GM18526 (cell line): ENCODE data around the gene PPP2R2B.

Experiments
- POLR2A ChIP-seq: IDR thresholded peaks from 3 replicates; pipeline ENCODE4 v1.6.1; 2011; ENCODE audit not compliant: insufficient read length; ENCODE audit errors: extremely low read depth

PPP2R2B gene

DNA sequence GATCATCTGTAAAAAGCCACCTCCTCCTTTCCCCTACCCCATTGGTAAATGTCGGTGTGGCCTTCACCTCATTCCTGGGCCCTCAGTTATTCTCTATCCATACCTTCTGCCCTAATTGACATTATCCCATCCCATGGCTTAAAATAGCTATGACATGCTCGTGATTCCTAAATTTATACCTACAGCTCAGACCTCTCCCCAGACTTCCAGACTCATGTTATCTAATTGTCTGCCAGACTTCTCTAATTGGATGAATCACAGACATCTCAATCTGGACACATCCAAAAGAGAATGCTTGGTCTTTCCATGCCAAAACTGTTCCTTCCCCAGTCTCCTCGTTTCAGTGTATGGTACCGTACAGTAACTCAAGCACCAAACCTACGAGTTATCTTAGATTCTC lies 249.6 kb downstream of the PPP2R2B start:
- no peak for TF ChIP-seq POLR2A

DNA sequence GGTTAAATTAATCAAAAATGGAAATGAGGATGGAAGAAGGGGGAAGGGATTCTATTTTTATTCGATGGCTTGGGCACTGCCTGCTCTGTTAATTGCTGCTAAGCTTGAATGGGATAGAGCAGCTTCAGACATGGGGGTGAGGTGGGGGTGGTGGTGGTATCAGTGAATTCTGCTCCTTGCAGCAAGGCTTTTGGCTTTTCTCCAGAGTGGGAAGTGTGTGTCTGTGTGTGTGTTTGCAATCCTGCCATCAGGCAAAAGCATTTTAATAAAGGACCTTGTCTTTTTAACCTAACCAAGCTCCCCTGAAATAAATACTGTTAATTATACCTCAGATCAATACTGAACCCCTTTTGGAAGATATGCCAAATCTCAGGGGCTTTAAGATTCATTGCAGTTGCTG lies 251.6 kb downstream of the PPP2R2B start:
- TF ChIP-seq POLR2A: no peak

- no peak for TF ChIP-seq POLR2A
These were observed 254.4 kb downstream of the PPP2R2B start for GRCh38 chr5:146624179-146624578.

DNA sequence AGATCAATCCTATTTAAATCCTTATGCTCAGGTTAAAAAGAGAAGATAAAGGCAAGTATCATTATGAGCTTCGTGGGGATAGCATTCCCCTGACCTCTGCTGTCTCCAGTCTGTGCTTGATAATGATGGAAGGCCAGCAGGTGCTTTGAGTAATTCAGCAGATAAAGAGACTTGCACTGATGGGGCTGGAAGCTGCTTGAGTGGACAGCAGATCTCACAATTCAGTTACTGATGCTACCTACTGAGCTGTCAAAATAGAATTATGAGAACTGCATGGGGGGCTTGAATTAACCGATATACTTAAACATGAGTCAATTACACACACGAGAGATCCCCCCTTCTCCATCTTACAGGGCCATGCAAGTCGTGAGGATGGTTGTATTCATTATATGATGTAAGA lies 254.9 kb downstream of the PPP2R2B start:
- TF ChIP-seq POLR2A: no peak

- no peak for TF ChIP-seq POLR2A
These were observed 255.5 kb downstream of the PPP2R2B start for GRCh38 chr5:146623009-146623408.

DNA sequence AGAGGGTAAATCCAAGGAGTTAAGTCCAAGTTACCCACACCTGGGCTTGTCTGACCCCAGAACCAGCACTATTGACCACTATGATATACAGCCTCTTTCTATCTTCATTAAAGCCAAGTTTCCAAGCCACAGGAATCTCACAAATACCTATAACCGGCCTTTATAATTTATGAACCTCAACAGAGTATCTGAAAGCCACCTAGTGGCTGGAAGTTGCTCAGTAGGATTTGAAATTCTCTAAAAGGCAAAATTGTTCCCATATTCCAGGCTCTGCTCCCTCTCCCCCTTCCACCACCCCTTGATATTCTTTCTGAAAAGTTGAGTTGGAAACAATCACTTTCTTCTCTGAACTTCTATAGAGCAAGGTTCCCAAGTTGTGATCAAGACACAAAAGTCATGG lies 256.2 kb downstream of the PPP2R2B start:
- no peak for TF ChIP-seq POLR2A

- TF ChIP-seq POLR2A: no peak
These were observed 257.9 kb downstream of the PPP2R2B start for GRCh38 chr5:146620669-146621051.

DNA sequence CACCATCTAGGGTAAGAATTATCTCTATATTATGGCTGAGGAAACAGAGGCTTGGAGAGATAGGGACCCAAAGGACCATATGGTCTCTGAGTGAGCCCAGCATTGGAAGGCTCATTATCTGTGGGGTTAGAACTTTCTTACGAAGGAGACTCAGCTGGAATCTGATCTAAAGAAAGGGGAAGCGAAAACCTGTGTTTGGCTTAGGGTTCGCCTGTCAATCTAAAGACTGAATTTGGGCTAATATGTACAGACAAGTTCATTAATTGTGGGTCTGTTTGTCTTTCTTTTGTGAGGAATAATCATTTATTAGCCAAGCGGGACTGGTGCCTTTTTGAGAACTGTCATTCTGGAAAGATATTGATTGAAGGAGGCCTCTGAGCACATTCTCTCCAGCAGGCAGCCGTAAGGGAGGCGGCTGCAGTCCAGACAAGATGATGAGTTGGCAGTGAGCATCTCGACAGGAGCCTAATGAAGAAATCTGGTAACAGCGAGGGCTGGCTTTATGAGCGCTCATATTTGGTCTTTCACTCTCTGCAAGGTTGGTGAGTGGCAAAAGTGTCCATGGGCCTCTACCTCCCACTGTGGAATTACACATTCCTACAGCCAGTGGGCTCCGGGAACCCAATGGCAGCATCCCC lies 258.4 kb downstream of the PPP2R2B start:
- TF ChIP-seq POLR2A: no peak

GRCh38 chr5:146618434-146618833 lies 260.1 kb downstream of the PPP2R2B start:
- TF ChIP-seq POLR2A: no peak

- TF ChIP-seq POLR2A: no peak
These were observed 270.8 kb downstream of the PPP2R2B start for GRCh38 chr5:146607659-146608332.

DNA sequence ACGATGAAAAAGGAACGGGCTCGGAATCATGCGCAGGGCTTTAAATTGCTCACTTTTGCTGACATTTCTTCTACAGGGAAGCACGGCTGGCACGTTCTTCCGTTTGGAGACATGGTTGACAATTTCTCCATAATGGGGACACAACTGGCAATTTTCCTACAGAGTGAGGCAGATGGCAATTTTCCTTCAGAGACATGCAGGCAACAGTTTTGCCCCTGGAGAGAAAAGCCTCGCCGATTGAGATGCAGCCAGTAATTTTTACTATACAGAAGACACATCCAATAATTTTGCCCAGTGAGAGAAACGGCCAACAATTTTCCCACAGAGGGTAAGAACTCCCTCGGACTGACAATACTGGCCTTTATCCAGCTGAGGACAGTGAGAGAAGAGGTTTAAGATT lies 271.7 kb downstream of the PPP2R2B start:
- TF ChIP-seq POLR2A: no peak

GRCh38 chr5:146600376-146600775 lies 278.2 kb downstream of the PPP2R2B start:
- no peak for TF ChIP-seq POLR2A

- TF ChIP-seq POLR2A: no peak
These were observed 279.3 kb downstream of the PPP2R2B start for GRCh38 chr5:146599261-146599660.

DNA sequence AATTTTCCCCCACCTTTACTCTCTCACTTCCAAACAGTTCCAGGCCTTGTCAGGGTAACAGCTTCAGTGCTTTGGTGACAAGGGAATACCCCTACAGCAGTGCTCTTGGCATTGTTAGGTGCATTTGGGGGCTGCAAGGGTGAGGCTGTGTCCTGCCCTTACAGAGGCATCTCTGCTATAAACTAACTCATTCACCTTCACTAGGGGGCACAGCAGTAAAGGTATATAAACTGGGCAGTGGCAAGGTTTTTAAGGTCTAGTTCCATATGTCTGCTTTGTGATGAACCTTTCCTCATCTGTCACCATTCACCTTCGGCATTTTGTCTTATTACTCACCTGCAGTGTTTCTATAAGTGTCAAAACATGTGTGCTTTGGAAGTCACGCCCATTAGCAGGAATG lies 283.5 kb downstream of the PPP2R2B start:
- TF ChIP-seq POLR2A: no peak

- no peak for TF ChIP-seq POLR2A
These were observed 286.2 kb downstream of the PPP2R2B start for GRCh38 chr5:146592352-146592751.

GRCh38 chr5:146589028-146589345 lies 289.6 kb downstream of the PPP2R2B start:
- TF ChIP-seq POLR2A: no peak
